Spleen (tissue), 11 donors: ENCODE data around the gene RINT1. TPM values are rescaled to one million over a fixed set of nuclear protein-coding genes. Genes with fewer than 3 reads are reported as not detected.

ENCODE experiments used
- DNase-seq: peaks from one replicate; pipeline ENCODE4 v3.0.0-alpha.2; 2020
- H3K27ac ChIP-seq, 8 donors: fragments of 200-600 bp; sonication (generic) in 7 of 8; 1 replicate in 4 of 8; 2 replicates in 4 of 8; pipeline versions ENCODE4 v1.5.0 to v1.8.0; 2016 to 2021; ENCODE audit warnings: inconsistent platforms in 4 of 8, mild to moderate bottlenecking in 4 of 8, moderate library complexity in 1 of 8
- H3K27me3 ChIP-seq, 7 donors: fragments of 200-600 bp; sonication (generic) in 6 of 7; replicated peaks in 1 of 7; 1 replicate in 4 of 7; 2 replicates in 3 of 7; pipeline versions ENCODE4 v1.5.0 to v1.8.0; 2016 to 2021; ENCODE audit warnings: inconsistent platforms in 3 of 7, mild to moderate bottlenecking in 1 of 7
- H3K36me3 ChIP-seq, 6 donors: fragments of 200-600 bp; sonication (generic) in 5 of 6; 1 replicate in 4 of 6; 2 replicates in 2 of 6; pipeline versions ENCODE4 v1.5.0 to v1.8.0; 2016 to 2021; ENCODE audit warnings: inconsistent platforms in 2 of 6
- H3K4me1 ChIP-seq, 6 donors: fragments of 200-600 bp; sonication (generic) in 5 of 6; 1 replicate in 3 of 6; 2 replicates in 3 of 6; pipeline versions ENCODE4 v1.5.0 to v1.8.0; 2016 to 2021; ENCODE audit warnings: inconsistent platforms in 3 of 6
- H3K4me3 ChIP-seq, 8 donors: fragments of 200-600 bp; sonication (generic) in 7 of 8; 1 replicate in 4 of 8; 2 replicates in 4 of 8; pipeline versions ENCODE4 v1.5.0 to v1.8.0; 2016 to 2021; ENCODE audit warnings: inconsistent platforms in 4 of 8, mild to moderate bottlenecking in 4 of 8, moderate library complexity in 2 of 8
- H3K9me3 ChIP-seq, 8 donors: fragments of 200-600 bp; sonication (generic) in 7 of 8; 1 replicate in 4 of 8; 2 replicates in 4 of 8; pipeline versions ENCODE4 v1.5.0 to v1.8.0; 2016 to 2021; ENCODE audit warnings: inconsistent platforms in 4 of 8
- CTCF ChIP-seq, 11 experiments: fragments of 200-600 bp in 7 of 11; fragments of 450-650 bp in 4 of 11; sonication (generic) in 4 of 11; IDR thresholded peaks in 8 of 11; conservative IDR thresholded peaks in 3 of 11; 1 replicate in 7 of 11; 2 replicates in 4 of 11; pipeline versions ENCODE4 v1.4.0 to v1.8.0; 2016 to 2021; ENCODE audit warnings: antibody characterized with exemption in 11 of 11, inconsistent platforms in 4 of 11, mild to moderate bottlenecking in 1 of 11
- POLR2A ChIP-seq, 3 donors: fragments of 450-650 bp; IDR thresholded peaks; one replicate each; pipeline ENCODE4 v1.5.1; 2017; ENCODE audit warnings: antibody characterized with exemption in 3 of 3, mild to moderate bottlenecking in 1 of 3
- POLR2AphosphoS5 ChIP-seq, 3 donors: sonication (generic); formaldehyde crosslinking; IDR thresholded peaks; one replicate each; pipeline ENCODE4 v1.5.1; 2017; ENCODE audit warnings: antibody characterized with exemption in 3 of 3
- WGBS, 5 donors: extraction: QIAGEN DNeasy Blood & Tissue Kit in 3 of 5; methylation state at CpG; one replicate each; pipeline versions ENCODE4 v1.1.5 to v1.1.7; 2013 to 2018; 5-methylcytosine and 5-hydroxymethylcytosine counted together
- intact Hi-C: fragments of 100-400 bp; cut with DNase I; formaldehyde crosslinking; loops from one replicate; pipeline ENCODE4 v1.15.0; 2023; ENCODE audit warnings: low total_unique reads
- polyA plus RNA-seq, 3 donors: library from polyadenylated mRNA; stranded (reverse); fragments of 200-250 nt; gene quantifications; one replicate each; pipeline ENCODE4 v1.2.1, GENCODE V29; 2013
- total RNA-seq, 7 donors: library from RNA; depleted of rRNA in 3 of 7; stranded (reverse); fragments of >200 nt in 3 of 7; fragmentation: NEBNext Ultra II Directional in 4 of 7; extraction: Animal tissue kit (Norgen Biotek cat#: 25700) in 4 of 7; gene quantifications; one replicate each; pipeline versions ENCODE4 v1.1.0 to v1.2.1, GENCODE V29; 2016 to 2021
- donor health status: healthy with polysubstance abuse.
- donor health status: DM: no; HTN: no; CAD: no; lungs with moderate emphysema.
- donor health status: DM: no; HTN: no; CAD: no.
- donor health status: Bipolar disorder and iron deficiency.
- donor health status: healthy.
- donor health status: DM: no; HTN: no; CAD: no.
- donor health status: DM: yes; HTN: yes; CAD: no.

The RINT1 gene
- total and polyA plus RNA-seq, 10 donors, result 12.8 to 27.1 (median 21.3) TPM

- TF ChIP-seq POLR2AphosphoS5 (IDR thresholded peaks at IDR 0.05), result no peak
- TF ChIP-seq CTCF (IDR thresholded peaks at IDR 0.05 in 8 of 11, conservative IDR thresholded peaks at IDR 0.05 in 3 of 11), result no peak
- no peak for TF ChIP-seq POLR2A (IDR thresholded peaks at IDR 0.05)
- peaks cover 0 to 3% (median 0%) of the 10 kb centered on the region in 6 donors for H3K4me1 ChIP-seq
- intact Hi-C loops, result no loop called here
- no peak overlapping the region for H3K4me3 ChIP-seq
- no peaks in the 10 kb centered on the region for H3K27me3 ChIP-seq
- no peak overlapping the region for H3K27ac ChIP-seq
- H3K36me3 ChIP-seq, result no peaks in the 10 kb centered on the region
- WGBS, 5 donors, result 87 to 94% (median 89%) methylated on average over 7 of the region's 7 CpGs
- no peaks in the 10 kb centered on the region for H3K9me3 ChIP-seq
- DNase-seq, result no peak
Observed at GRCh38 chr7:105493196-105493922, 38.6 kb upstream of the RINT1 start.

GRCh38 chr7:105493923-105494315 lies 38.1 kb upstream of the RINT1 start:
- Histone ChIP-seq H3K9me3 (no peaks in the 10 kb centered on the region), H3K27me3 (no peaks in the 10 kb centered on the region), H3K4me3 (no peak overlapping the region), H3K36me3 (no peaks in the 10 kb centered on the region), H3K27ac (no peak overlapping the region), H3K4me1 (no peaks in the 10 kb centered on the region)
- 93 to 99% (median 96%) methylated on average over 5 of the region's 5 CpGs for WGBS, 5 donors
- intact Hi-C loops, result no loop called here
- TF ChIP-seq POLR2A (IDR thresholded peaks at IDR 0.05) (no peak), CTCF (IDR thresholded peaks at IDR 0.05 in 8 of 11, conservative IDR thresholded peaks at IDR 0.05 in 3 of 11) (no peak), POLR2AphosphoS5 (IDR thresholded peaks at IDR 0.05) (no peak)
- DNase-seq, result no peak

- H3K4me1 ChIP-seq, result no peaks in the 10 kb centered on the region
- H3K27me3 ChIP-seq, result no peaks in the 10 kb centered on the region
- DNase-seq, result no peak
- no peak overlapping the region for H3K27ac ChIP-seq
- no peaks in the 10 kb centered on the region for H3K9me3 ChIP-seq
- TF ChIP-seq POLR2AphosphoS5 (IDR thresholded peaks at IDR 0.05), result no peak
- TF ChIP-seq POLR2A (IDR thresholded peaks at IDR 0.05), result no peak
- TF ChIP-seq CTCF (IDR thresholded peaks at IDR 0.05 in 8 of 11, conservative IDR thresholded peaks at IDR 0.05 in 3 of 11), result no peak
- intact Hi-C loops, result no loop called here
- H3K4me3 ChIP-seq, result no peak overlapping the region
- 88 to 92% (median 90%) methylated on average over 2 of the region's 2 CpGs for WGBS, 5 donors
- peaks cover 0 to 20% (median 4%) of the 10 kb centered on the region in 6 donors for H3K36me3 ChIP-seq
Observed at GRCh38 chr7:105496521-105496920, 35.5 kb upstream of the RINT1 start.

GRCh38 chr7:105497016-105497415 lies 35.0 kb upstream of the RINT1 start:
- no peak for DNase-seq
- Histone ChIP-seq H3K4me1 (no peaks in the 10 kb centered on the region), H3K4me3 (no peak overlapping the region), H3K36me3 (peaks cover 0 to 25% (median 5%) of the 10 kb centered on the region in 6 donors), H3K9me3 (no peaks in the 10 kb centered on the region), H3K27me3 (no peaks in the 10 kb centered on the region), H3K27ac (no peak overlapping the region)
- intact Hi-C loops, result no loop called here
- 93 to 98% (median 96%) methylated on average over 5 of the region's 5 CpGs for whole genome bisulfite sequencing, 5 donors
- TF ChIP-seq POLR2A (IDR thresholded peaks at IDR 0.05) (no peak), CTCF (IDR thresholded peaks at IDR 0.05 in 8 of 11, conservative IDR thresholded peaks at IDR 0.05 in 3 of 11) (no peak), POLR2AphosphoS5 (IDR thresholded peaks at IDR 0.05) (no peak)
